Esophagus squamous epithelium (tissue), 4 donors: ENCODE results near the gene PIK3AP1.
"Not testable (repeated sequence)": the region's sequence is repeated elsewhere in the genome, so short reads cannot be mapped to it uniquely, and the experiment has no call there.

ENCODE experiments used
- POLR2A ChIP-seq, 4 donors: fragments of 450-650 bp; IDR thresholded peaks; one replicate each; pipeline ENCODE4 v1.6.1; 2017; ENCODE audit warnings: antibody characterized with exemption in 4 of 4, mild to moderate bottlenecking in 4 of 4, moderate library complexity in 3 of 4
- TF ChIP-seq, protein P1 (sequence below), 6 experiments: fragments of 450-650 bp in 4 of 6; fragments of 200-600 bp in 2 of 6; sonication (generic) in 2 of 6; IDR thresholded peaks; one replicate each; pipeline ENCODE4 v1.5.1; 2016 to 2019; ENCODE audit warnings: antibody characterized with exemption in 6 of 6, mild to moderate bottlenecking in 4 of 6, moderate library complexity in 4 of 6

DNA sequence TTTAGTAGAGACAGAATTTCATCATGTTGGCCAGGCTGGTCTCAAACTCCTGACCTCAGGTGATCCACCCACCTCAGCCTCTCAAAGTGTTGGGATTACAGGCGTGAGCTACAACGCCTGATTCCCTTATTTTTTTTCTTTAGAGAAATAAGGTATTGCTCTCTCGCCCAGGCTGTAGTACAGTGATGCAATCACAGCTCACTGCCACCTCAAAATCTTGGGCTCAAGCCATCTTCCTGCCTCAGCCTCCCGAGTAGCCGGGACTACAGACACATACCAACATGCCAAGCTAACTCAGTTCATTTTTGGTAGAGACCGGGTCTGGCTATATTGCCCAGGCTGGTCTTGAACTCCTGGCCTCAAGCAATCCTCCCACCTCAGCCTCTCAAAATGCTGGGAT, 21.2 kb upstream of the PIK3AP1 start:
- TF ChIP-seq, protein P1, sequence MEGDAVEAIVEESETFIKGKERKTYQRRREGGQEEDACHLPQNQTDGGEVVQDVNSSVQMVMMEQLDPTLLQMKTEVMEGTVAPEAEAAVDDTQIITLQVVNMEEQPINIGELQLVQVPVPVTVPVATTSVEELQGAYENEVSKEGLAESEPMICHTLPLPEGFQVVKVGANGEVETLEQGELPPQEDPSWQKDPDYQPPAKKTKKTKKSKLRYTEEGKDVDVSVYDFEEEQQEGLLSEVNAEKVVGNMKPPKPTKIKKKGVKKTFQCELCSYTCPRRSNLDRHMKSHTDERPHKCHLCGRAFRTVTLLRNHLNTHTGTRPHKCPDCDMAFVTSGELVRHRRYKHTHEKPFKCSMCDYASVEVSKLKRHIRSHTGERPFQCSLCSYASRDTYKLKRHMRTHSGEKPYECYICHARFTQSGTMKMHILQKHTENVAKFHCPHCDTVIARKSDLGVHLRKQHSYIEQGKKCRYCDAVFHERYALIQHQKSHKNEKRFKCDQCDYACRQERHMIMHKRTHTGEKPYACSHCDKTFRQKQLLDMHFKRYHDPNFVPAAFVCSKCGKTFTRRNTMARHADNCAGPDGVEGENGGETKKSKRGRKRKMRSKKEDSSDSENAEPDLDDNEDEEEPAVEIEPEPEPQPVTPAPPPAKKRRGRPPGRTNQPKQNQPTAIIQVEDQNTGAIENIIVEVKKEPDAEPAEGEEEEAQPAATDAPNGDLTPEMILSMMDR (IDR thresholded peaks at IDR 0.05), result not testable (repeated sequence)
- not testable (repeated sequence) for TF ChIP-seq POLR2A (IDR thresholded peaks at IDR 0.05)
